GM18519 (cell line): ENCODE measurements around the gene MINK1.
"Not testable (repeated sequence)": the region's sequence is repeated elsewhere in the genome, so short reads cannot be mapped to it uniquely, and the experiment has no call there.

ENCODE experiments used
- ATAC-seq: cut with Tn5 transposase; IDR thresholded peaks from one replicate; pipeline ENCODE4 v1.9.1; 2021; ENCODE audit warnings: mild to moderate bottlenecking, moderate library complexity; ENCODE audit not compliant: unreplicated experiment, low FRiP score

Gene MINK1

DNA sequence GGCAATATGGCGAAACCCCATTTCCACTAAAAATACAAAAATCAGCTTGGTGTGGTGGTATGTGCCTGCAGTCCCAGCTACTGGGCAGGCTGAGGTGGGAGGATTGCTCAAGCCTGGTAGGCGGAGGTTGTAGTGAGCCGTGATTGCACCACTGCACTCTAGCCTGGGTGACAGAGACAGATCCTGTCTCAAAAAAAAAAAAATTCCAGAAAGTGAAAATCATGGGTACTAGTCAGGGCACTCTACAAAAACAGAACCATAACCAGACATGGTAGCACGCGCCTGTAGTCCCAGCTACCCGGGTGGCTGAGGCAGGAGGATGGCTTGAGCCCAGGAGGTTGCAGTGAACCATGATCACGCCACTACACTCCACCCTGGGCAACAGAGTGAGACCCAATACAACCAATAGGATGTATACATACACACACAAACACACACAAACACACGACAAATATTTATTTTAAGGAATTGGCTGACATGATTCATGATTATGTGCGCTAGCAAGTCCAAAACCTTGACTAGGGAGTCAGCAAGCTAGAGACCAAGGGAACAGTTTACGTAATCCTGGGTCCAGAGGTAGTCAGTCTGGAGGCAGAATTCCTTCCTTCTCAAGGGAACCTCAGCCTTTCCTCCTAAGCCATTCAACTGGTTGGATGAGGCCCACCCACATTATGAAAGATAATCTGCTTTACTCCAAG, 87.4 kb downstream of the MINK1 start:
- no peak for ATAC-seq

DNA sequence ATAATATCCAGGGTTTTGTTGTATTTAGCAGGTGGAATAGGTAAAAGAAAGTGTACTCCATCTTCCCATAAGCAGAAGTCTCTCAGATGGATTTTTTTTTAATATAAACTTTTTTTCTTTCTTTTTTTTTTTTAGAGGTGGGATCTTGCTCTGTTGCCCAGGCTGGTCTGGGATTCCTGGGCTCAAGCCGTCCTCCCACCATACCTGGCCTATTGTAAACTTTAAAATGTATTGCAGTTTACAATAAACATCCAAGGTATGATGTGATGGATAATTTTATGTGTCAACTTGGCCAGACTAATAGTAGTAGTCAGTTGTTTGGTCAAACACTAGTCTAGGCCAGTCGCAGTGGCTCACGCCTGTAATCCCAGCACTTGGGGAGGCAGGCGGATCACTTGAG, 88.2 kb downstream of the MINK1 start:
- no peak for ATAC-seq

DNA sequence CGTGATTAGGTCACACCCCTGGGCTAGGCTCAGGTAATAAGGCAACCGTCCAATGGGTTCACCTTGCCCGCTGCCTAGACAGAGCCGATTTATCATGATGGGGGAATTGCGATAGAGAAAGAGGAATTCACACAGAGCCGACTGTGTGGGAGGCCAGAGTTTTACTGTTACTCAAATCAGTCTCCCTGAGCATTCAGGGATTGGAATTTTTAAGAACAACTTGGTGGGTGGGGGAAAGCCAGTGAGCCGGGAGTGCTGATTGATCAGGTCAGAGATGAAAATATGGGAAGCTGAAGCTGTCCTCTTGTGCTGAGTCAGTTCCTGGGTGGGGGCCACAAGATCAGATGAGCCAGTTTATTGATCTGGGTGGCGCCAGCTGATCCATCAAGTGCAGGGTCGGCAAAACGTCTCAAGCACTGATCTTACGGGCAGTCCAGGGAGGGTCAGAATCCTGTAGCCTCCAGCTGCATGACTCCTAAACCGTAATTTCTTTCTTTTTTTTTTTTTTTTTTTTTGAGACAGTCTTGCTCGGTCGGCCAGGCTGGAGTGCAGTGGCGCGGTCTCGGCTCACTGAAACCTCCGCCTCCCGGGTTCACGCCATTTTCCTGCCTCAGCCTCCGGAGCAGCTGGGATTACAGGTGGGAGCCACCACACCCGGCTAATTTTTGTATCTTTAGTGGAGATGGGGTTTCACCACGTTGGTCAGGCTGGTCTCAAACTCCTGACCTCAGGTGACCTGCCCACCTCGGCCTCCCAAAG, 93.6 kb downstream of the MINK1 start:
- ATAC-seq, result not testable (repeated sequence)

GRCh38 chr17:4928881-4929280, 95.7 kb downstream of the MINK1 start:
- no peak for ATAC-seq

GRCh38 chr17:4931963-4932362, 98.8 kb downstream of the MINK1 start, which contains the start of gene GP1BA:
Gene GP1BA, plus strand, starts transcription at chr17:4932277. Its CDS starts 328 bp downstream, at chr17:4932605.
- ATAC-seq, result no peak

GRCh38 chr17:4932756-4933155, 99.6 kb downstream of the MINK1 start:
- no peak for ATAC-seq

- no peak for ATAC-seq
These were observed 100.5 kb downstream of the MINK1 start for GRCh38 chr17:4933646-4934045.

GRCh38 chr17:4934173-4934979, 101.2 kb downstream of the MINK1 start:
- ATAC-seq, result no peak

DNA sequence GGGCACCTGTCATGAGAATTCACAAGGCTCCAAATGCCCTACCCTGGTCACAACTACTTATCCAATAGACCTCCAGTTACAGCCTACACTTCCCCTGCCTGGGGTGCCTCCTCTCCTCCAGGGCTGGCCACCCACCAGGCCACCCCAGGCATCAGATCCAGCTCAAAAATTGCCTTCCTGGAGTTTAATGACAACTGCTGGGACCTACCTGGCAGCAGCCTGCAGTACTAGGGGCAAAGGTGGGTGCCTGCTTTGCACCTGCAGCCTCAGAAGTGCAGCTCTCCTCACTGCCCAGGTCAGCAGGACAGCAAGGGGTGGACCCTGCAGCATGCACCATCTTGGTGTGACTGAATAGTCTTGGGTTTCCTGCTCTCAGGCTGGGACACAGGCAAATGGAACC, 102.5 kb downstream of the MINK1 start:
- ATAC-seq, result no peak

DNA sequence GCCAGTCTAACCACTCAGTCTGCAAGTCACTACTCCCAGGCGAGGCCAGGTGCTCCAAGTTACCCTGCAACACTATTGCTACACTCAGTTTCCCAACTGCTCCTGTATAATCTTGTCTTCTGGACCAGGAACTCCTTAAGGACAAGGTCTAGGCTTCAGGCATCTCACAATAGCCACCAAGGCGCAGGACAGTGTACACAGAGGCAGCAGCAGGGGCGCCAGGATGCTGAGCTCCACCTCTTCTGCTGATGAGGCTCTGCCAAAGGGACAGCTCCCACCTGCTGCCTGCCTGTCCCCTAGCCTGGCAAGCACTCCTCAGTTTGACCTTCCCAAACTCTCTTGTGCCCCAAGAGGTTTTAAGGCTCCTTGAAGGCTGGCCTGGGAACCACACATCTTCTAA, 103.3 kb downstream of the MINK1 start:
- no peak for ATAC-seq

- no peak for ATAC-seq
These were observed 104.4 kb downstream of the MINK1 start for GRCh38 chr17:4937553-4937952.

GRCh38 chr17:4938069-4938491, 104.9 kb downstream of the MINK1 start:
- ATAC-seq, result no peak

DNA sequence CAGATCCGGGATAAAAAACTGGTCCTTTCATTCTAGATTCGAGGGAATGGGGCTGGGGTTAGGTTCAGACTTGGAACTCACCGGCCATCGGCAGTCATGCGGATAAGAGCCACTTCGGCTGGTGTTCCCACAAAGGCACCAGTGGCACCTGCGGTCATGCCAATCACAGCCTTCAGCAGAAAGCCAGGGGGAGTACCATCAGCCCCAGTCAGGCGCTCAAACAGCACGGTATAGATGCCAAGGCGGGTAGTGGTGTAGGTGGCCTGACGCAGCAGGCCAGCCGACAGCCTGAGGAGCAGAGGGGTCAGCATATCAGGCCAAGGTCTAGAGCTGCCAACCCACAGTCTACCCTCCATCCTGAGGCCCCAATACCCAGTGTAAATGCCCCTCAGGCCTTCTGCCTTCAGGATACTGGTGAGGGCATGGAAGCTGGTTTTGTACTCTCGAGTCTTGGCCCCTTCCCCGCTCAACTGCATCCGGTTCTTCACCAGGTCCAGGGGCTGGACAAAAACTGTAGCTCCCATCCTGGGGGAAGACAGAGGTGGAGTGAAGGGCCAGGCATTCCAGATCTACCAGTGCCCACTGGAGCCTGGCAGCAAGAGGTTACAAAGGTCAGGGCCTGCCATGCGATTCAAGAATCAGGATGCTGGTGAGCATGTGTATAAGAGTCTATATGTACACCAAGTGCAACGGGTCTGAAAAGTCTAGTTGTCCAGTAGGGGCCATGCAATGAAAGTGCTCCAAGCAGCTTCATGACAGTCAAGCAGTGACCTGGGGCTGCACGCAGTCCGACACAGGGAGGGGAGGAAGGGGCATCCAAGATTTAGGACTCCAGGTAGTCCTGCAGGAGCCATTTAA, 105.8 kb downstream of the MINK1 start:
- no peak for ATAC-seq

- no peak for ATAC-seq
These were observed 106.3 kb downstream of the MINK1 start for GRCh38 chr17:4939546-4939795.

DNA sequence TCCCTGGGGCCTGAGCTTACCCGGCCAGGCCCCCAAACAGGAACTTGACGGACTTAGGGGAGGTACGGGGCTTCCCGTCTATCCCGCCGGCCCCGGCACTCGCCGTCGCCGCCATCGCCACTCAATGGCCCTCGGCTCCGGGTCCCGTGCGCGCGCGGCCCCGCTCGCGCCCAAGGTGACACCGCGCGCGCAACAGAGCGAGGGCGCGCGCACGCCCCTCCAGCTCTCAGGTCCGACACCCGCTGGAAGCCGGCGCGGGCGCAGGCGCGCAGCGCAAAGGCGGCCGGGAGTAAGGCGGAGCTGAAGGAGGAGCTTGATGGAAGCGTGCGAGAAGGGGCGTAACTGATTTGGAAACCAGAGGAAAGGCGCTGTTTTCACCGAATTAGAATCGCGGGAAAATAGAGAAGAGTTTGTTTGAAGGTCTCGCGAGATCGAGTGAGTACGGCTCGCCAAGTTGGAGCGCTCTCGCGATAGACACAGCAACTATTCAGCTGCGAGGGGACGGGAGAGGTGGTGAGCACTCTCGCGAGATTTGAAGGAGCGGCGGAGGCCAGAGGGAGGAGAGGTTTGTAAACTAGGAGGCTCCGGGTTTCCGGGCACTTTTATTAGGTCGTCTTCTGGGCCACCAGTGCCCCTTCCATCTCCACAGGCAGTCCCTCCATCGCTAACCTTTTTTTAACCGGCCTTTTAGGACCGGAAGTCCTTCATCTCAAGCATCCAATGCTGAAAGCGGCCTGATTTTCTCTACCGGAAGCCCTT, 106.8 kb downstream of the MINK1 start, which contains the start of the genes RNF167 and SLC25A11:
Gene RNF167 (plus strand): TSS at position 473 of the 759 bp plus-strand sequence. CDS start 642 bp downstream, outside the sequence.
Gene SLC25A11 (minus strand): TSS at position 251 of the 759 bp plus-strand sequence. CDS start 136 bp downstream, at position 115.
- peak; percentile 73 for ATAC-seq

DNA sequence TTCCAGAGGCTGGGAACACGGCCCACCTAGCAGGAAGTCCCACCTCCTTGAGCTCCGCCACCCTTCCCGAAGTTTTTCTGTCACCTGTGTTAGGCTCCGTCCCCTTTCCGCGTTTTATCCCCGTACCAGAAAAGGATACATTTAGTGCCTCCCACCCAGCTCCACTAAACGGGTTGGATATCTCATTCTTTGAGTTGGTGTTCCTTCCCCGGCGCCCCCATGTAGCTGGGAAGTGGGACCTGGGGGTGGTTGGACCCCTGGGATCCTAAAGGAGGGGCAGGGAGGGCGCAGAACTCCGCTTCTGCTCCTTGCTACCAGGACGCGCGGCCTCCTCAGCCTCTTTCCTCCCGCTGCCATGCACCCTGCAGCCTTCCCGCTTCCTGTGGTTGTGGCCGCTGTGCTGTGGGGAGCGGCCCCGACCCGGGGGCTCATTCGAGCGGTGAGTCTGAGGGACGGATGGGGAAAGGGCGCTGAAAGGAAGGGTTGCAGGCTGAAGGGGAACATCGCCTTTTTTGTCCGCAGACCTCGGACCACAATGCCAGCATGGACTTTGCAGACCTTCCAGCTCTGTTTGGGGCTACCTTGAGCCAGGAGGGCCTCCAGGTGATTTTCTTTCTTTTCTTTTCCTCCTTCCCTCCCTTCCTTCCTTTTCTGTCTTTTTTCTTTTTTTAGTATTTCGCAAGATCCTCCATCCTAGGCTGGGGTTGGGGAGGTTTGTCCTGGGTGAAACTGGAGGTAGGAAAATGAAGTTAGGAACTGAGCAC, 107.6 kb downstream of the MINK1 start:
- ATAC-seq, result no peak

DNA sequence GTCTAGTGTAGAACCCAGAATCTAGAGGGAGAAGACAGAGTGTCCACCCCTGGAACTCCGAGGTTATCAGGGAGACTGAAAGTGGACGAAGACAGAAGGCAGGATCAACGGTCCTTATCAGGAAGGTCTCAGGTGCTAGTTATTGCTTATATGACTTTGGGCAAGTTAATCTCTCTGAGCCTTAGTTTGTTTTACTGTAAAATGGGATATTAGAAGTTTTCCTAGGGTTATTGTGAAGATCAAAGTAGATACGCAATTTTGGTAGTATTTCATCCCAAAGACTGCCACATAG, 108.1 kb downstream of the MINK1 start:
- ATAC-seq, result no peak

- ATAC-seq, result no peak
These were observed 109.8 kb downstream of the MINK1 start for GRCh38 chr17:4942760-4943508.
